ENCODE data around the gene LPP. TPM values are rescaled to one million over a fixed set of nuclear protein-coding genes. Genes with fewer than 3 reads are reported as not detected.

The LPP gene
- total RNA-seq, 1 experiment from 2014 or later: 18.1 TPM

GRCh38 chr3:188827103-188827502 is 673.1 kb downstream of the LPP start:
- no peak for DNase-seq (ENCODE audit: low read depth)

- DNase-seq (ENCODE audit: low read depth): no peak
Observed at GRCh38 chr3:188827576-188827975, 673.6 kb downstream of the LPP start.

DNA sequence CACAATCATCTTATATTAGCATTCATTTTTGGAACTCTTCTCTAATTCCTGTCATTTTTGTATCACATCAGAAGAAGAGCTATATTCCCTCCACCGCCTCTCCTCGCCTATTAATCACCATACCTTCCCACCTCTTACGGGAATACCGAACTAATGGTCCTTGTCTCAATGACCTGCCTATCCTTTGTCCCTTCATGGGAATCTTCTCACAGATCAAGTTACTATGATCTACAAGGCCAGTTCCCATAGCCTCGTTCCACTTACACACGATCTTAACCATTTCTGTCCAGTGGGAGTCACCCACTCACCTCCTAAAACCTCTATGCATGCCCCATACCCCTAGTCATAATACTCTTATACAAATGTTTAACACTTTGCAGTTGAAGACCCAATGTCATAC is 675.2 kb downstream of the LPP start:
- no peak for DNase-seq (ENCODE audit: low read depth)

GRCh38 chr3:188829576-188829975 is 675.6 kb downstream of the LPP start:
- DNase-seq (ENCODE audit: low read depth): no peak

DNA sequence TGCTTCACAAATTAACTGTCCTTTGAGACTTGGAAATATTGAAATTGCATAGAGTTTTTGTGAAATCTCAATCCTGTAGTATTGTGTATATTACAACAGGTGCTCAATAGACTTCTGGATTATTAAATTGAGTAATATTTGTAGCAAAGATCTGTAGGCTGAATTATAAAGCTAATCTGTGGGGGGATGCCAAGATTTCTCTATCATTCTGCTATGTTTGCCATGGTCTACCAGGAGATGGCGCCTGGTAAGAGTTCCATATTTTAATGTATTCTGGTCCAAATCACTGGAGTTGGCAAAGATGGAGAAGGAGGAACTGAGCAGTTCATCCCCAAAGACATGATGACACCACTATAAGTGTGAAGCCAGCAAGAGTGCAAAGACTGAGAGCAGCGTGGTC is 676.9 kb downstream of the LPP start:
- no peak for DNase-seq (ENCODE audit: low read depth)

- DNase-seq (ENCODE audit: low read depth): no peak
Observed at GRCh38 chr3:188832146-188832545, 678.2 kb downstream of the LPP start.

DNA sequence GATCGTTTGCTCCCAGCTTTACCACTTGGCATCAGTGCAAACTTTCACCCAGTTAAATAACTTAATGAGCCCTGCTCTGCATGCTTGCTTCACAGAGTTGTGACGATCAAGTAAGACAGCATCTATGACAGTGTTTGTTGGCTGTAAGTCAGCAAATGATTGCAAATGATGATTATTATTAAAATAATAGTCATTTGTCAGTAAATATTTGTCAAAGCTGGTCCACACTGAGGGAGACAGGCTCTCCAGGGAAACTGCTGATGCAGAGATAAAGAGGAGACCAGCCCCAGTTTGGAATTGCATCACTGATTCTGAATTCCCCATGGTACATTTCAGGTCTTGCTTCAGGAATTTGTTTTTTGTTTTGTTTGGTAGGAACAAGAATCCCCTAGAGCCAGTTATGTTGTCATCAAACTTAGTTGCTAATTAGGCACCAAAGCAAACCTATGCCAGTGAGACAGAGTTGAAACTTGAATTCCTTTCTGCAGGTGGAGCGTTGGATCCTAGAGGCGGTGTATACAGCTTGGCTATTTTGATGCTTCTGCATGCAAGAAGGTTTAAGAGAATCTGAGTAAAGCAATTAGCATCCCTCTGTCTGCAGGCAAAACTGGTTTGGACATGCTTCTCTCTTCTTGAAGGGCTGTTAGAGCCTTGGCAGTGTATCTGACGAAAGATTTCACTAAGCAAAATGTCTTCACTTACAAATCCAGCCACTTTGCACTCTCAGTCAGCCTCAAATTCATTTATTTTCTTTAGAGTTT is 679.2 kb downstream of the LPP start:
- DNase-seq (ENCODE audit: low read depth): no peak

DNA sequence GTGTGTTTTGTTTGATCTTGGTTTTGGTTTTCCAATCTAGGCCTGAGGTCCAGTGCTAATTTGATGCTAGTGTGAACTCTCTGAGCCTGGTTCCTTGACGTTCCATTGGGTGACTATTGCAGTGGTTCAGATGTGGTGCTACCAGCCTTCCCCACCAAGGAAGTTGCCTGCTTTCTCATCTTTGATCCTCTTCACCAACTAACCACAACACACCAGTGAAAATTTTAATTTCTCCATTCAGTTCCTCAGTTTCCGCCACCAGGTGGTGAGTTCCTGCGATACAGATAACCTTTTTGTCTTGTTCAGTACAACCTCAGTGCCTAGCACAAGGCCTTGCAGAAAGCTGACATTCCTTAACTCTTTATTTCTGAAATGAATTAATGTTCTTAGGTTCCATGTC is 680.4 kb downstream of the LPP start:
- no peak for DNase-seq (ENCODE audit: low read depth)

- DNase-seq (ENCODE audit: low read depth): no peak
Observed at GRCh38 chr3:188839187-188839695, 685.3 kb downstream of the LPP start.

DNA sequence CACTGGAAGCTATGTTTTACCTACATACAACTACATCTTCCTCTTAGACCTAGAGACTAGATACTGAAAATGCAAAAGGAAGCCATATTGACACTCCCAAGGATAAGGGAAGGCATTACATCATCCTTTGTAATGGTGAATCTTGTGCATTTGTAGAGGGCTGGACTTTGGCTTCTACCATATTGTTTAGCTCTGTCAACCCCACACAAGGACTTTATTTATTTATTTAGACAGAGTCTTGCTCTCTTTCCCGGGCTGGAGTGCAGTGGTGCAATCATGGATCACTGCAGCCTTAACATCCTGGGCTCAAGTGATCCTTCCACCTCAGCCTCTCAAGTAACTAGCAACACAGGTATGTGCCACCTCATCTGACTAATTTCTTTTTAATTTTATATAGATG is 686.3 kb downstream of the LPP start:
- no peak for DNase-seq (ENCODE audit: low read depth)

DNA sequence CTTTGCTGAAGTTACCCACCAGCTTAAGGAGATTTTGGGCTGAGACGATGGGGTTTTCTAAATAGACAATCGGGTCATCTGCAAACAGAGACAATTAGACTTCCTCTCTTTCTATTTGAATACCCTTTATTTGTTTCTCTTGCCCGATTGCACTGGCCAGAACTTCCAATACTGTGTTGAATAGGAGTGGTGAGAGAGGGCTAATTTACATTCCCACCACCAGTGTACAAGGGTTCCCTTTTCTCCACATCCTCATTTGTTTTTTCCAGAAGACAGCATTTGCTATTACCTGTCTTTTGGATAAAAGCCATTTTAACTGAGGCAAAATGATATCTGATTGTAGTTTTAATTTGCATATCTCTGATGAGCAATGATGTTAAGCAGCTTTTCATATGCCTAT is 687.9 kb downstream of the LPP start:
- no peak for DNase-seq (ENCODE audit: low read depth)

DNA sequence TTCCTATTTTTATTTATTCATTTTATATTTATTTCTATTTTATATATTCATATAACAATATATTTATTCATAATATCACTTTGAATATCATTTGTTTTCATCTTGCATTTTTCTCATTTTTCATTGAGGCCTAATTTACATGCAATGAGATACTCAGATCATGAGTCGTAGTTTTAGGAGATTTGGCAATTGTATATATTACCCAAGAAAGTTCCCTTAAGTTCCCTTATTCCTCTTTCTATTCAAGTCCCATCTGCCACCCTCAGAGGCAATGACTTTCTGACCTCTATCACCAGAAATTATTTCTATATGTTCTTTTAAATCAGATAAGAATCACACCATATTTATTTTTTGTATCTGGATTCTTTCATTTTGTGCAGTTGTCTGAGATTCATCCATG is 688.7 kb downstream of the LPP start:
- no peak for DNase-seq (ENCODE audit: low read depth)

GRCh38 chr3:188844096-188844495 is 690.1 kb downstream of the LPP start:
- no peak for DNase-seq (ENCODE audit: low read depth)

- DNase-seq (ENCODE audit: low read depth): no peak
Observed at GRCh38 chr3:188845514-188845913, 691.6 kb downstream of the LPP start.

GRCh38 chr3:188848947-188849346 is 695.0 kb downstream of the LPP start:
- no peak for DNase-seq (ENCODE audit: low read depth)

- DNase-seq (ENCODE audit: low read depth): no peak
Observed at GRCh38 chr3:188853856-188854771, 700.2 kb downstream of the LPP start.

GRCh38 chr3:188854772-188855149 is 700.8 kb downstream of the LPP start:
- DNase-seq (ENCODE audit: low read depth): no peak

GRCh38 chr3:188855675-188856074 is 701.7 kb downstream of the LPP start:
- no peak for DNase-seq (ENCODE audit: low read depth)

DNA sequence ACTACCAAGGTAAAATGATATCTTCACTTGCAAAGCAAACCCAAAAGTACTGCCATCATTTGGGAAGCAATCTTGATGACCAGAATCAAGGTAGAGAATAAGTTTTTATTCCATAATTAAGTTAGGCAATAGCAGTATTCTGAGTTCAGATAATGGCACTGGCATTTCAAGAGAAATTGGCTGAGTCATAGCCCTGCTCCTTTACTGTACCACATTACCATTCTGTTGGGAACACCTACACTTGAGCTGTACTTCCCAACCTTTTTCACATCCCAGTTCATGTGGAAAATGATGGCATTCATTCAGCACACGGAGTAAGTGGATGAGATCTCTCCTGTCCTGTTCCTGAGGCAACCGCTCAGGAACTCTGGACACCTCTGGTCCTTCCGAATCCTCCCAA is 706.2 kb downstream of the LPP start:
- no peak for DNase-seq (ENCODE audit: low read depth)

GRCh38 chr3:188861842-188862744 is 708.1 kb downstream of the LPP start:
- no peak for DNase-seq (ENCODE audit: low read depth)

DNA sequence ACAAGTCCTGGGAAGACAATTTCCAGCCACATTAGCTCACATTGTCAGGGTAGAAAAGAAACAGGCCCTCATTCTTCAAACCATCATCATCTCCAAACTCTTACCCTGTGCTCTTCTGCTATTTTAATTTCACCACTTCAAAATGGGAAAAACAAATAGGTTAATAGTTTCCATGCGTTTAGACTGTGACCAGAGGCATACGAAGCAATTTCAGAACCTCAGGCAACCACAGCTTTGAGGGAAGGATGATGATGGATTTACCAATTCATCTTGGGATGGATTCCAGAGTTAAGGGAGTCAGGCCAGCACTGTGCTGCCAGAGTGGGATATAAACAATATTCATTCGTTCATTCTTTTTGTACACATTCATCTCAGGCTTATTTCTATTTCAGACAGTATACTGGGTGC is 710.0 kb downstream of the LPP start:
- no peak for DNase-seq (ENCODE audit: low read depth)
